Activated CD4-positive, alpha-beta T cell treated with anti-CD3 and anti-CD28 coated beads, Interleukin-2, amount 10 ng/mL, durations not matched to agents 24 days and 14 days (primary cell): ENCODE measurements around the gene GDF2. TPM values are rescaled to one million over a fixed set of nuclear protein-coding genes. Genes with fewer than 3 reads are reported as not detected.

Source experiments
- DNase-seq: peaks from one replicate; pipeline ENCODE4 v3.0.0; 2022
- H3K27ac Mint-ChIP-seq: one replicate; pipeline ENCODE4 v1.8.0; 2022; ENCODE audit warnings: mild to moderate bottlenecking, mixed read lengths
- H3K27me3 Mint-ChIP-seq: one replicate; pipeline ENCODE4 v1.8.0; 2022; ENCODE audit warnings: mixed read lengths
- H3K36me3 Mint-ChIP-seq: one replicate; pipeline ENCODE4 v1.8.0; 2022; ENCODE audit warnings: low read depth, mild to moderate bottlenecking, mixed read lengths
- H3K4me1 Mint-ChIP-seq: one replicate; pipeline ENCODE4 v1.8.0; 2021; ENCODE audit warnings: mixed read lengths
- H3K4me3 Mint-ChIP-seq: one replicate; pipeline ENCODE4 v1.8.0; 2022; ENCODE audit warnings: mild to moderate bottlenecking, moderate library complexity, mixed read lengths
- H3K9me3 Mint-ChIP-seq: one replicate; pipeline ENCODE4 v1.8.0; 2021; ENCODE audit warnings: mixed read lengths
- intact Hi-C: fragments of 100-400 bp; cut with micrococcal nuclease; formaldehyde crosslinking; loops from one replicate; pipeline ENCODE4 v1.15.1; 2023
- total RNA-seq: library from RNA; stranded (reverse); gene quantifications from 2 replicates; pipeline ENCODE4 v1.2.3, GENCODE V29; 2022

The GDF2 gene
- total RNA-seq, 1 donor from 2014 or later = not detected

DNA sequence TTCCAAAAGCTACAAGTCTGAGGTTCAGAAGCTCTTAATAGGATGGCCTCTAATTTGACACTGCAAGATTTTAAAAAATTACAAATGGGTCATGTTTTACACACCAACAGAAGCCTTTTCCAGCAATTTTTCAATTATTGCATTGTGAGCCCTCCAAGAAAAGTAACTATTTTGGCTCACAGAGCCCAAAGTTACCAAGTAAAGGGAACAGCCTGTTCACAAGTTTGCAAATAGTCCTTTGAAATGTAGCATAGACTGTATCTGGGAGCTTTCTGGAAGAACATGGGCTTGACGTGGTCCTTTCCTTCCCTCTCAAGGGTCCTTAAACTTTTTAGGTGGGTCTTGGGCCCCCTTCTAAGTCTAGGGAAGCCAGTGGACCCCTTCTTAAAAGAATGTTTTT is 23.5 kb upstream of the GDF2 start:
- intact Hi-C loops = no loop called here
- Mint-ChIP-seq H3K27me3 (peaks cover 48% of the 10 kb centered on the region), H3K36me3 (peaks cover 3% of the 10 kb centered on the region), H3K27ac (no peak overlapping the region), H3K4me3 (no peak overlapping the region), H3K9me3 (no peaks in the 10 kb centered on the region), H3K4me1 (peaks cover 3% of the 10 kb centered on the region)
- no peak for DNase-seq

DNA sequence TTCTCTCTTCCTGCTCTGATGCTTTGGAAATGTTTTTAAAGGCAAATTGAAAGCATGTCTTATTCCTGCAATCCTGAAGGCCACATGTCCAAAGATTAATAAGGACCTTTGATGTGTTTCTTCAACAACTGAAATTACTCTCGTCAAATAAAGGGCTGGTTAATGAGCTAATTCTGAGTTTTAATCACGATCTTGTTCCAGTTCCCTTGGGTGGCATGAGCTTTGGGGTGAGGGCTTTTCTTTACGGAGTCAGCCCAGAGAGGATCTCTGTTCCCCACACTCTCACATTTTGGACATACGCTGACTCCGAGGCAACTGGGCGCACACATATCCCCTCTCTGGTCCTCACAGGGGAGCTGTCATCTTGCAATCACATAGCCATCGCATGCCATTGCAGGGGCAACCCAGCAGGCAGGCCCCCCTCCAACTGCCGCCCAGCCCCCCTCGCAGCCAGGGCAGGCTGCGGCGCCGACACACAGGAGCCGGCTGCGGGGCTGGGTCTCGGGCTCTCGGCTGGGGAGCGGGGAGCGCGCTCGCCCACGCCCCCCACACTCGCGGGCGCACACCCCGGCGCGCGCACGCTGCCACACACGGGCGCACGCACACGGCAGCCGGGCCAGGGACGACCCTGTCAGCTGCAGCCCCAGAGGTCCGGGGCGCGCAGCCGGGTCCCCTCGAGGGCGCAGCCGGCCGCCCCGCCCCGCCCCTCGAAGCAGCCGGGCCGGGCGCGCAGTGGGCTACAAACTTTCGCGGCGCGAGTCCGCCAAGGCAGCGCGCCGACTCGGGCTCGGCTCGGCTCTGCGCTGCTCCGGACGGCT is 22.4 kb upstream of the GDF2 start, which contains the start of gene GDF10:
Gene GDF10 (plus strand): TSS at position 587 of the 818 bp plus-strand sequence. CDS start 455 bp downstream, outside the sequence.
- DNase-seq = no peak
- intact Hi-C loops = no loop called here
- H3K36me3 Mint-ChIP-seq = peaks cover 3% of the 10 kb centered on the region
- peaks cover 3% of the 10 kb centered on the region for H3K4me1 Mint-ChIP-seq
- H3K27me3 Mint-ChIP-seq = peaks cover 45% of the 10 kb centered on the region
- H3K9me3 Mint-ChIP-seq = no peaks in the 10 kb centered on the region
- no peak within 1 kb of the TSS for H3K27ac Mint-ChIP-seq
- peak within 1 kb of the TSS; percentile 79 for H3K4me3 Mint-ChIP-seq

DNA sequence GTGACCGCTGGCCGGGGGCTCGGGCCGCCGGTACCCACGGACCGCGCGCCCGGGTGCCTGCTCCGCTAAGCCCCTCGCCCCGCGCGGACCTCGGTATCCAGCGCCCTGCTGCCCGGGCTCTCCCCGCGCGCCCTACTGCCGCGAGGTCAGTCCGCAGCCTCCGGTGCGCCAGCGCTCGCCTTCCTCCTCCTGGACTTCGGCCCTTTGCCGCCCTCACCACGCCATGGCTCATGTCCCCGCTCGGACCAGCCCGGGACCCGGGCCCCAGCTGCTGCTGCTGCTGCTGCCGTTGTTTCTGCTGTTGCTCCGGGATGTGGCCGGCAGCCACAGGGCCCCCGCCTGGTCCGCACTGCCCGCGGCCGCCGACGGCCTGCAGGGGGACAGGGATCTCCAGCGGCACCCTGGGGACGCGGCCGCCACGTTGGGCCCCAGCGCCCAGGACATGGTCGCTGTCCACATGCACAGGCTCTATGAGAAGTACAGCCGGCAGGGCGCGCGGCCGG is 21.8 kb upstream of the GDF2 start:
- H3K27ac Mint-ChIP-seq = no peak overlapping the region
- H3K9me3 Mint-ChIP-seq = no peaks in the 10 kb centered on the region
- H3K4me1 Mint-ChIP-seq = peaks cover 3% of the 10 kb centered on the region
- peaks cover 3% of the 10 kb centered on the region for H3K36me3 Mint-ChIP-seq
- no peak for DNase-seq
- peak overlapping the region; percentile 79 for H3K4me3 Mint-ChIP-seq
- intact Hi-C loops = no loop called here
- peaks cover 45% of the 10 kb centered on the region for H3K27me3 Mint-ChIP-seq

DNA sequence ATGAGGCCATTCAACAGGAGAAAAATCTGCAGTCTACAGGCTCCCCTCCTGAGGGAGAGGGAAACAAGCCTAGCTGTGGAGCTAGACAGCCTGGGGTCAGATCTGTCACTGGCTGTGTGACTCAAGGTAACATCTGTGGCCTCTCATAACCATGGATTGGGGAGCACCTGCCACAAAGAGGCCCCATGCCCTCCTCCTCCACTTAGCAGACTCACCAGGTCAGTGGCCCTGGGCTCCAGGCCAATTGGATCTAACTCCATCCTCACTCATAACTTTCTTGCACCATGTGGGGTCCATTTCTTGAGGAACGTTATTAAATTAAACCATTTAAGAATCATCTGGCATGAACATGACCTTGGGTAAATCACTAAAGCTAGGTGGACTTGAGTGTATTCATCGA is 20.4 kb upstream of the GDF2 start:
- Mint-ChIP-seq H3K27ac (no peak overlapping the region), H3K4me3 (no peak overlapping the region), H3K9me3 (no peaks in the 10 kb centered on the region), H3K27me3 (peaks cover 38% of the 10 kb centered on the region), H3K36me3 (peaks cover 3% of the 10 kb centered on the region), H3K4me1 (peaks cover 3% of the 10 kb centered on the region)
- intact Hi-C loops = no loop called here
- DNase-seq = no peak

DNA sequence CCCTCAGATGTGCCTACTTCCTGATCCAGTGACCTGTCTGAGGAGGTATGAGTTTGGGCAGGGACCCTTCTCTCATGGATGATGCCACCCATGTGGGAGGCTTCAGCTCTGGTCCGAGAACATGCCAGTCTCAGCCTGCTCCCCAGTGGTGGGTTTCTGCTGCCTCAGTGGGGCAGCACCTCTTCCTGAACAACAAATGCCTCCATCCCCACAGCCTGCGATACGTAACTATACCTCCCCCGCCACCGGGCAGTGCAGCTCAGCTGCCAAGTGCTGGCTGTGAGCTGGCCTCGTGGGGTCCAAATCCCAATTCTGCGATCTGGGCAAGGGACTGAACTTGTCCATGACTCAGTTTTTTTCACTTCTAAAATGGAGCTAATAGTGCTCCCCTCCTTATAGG is 19.1 kb upstream of the GDF2 start:
- no peak for DNase-seq
- H3K4me3 Mint-ChIP-seq = no peak overlapping the region
- intact Hi-C loops = no loop called here
- H3K4me1 Mint-ChIP-seq = peaks cover 3% of the 10 kb centered on the region
- H3K27me3 Mint-ChIP-seq = peaks cover 31% of the 10 kb centered on the region
- peaks cover 3% of the 10 kb centered on the region for H3K36me3 Mint-ChIP-seq
- no peaks in the 10 kb centered on the region for H3K9me3 Mint-ChIP-seq
- H3K27ac Mint-ChIP-seq = no peak overlapping the region

DNA sequence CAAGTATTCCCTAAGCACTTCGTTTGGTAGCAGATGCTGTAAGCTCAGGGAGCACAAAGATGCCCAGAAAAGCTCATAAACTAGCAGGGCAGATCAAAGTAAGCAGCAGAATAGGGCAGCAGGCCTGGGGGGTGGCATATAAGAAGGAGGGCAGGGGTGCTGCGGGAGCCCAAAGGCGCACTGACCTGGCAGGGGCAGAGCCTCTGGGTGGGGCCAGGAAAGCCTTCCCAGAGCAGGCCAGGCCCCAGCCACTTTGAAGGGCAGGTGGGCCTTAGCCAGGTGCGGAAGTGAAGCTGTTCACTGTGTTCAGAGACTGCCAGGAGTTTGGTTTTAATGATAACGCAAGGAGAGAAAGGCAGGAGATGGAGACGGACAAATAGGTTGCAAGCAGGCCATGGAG is 18.4 kb upstream of the GDF2 start:
- no peak for DNase-seq
- no peaks in the 10 kb centered on the region for H3K9me3 Mint-ChIP-seq

DNA sequence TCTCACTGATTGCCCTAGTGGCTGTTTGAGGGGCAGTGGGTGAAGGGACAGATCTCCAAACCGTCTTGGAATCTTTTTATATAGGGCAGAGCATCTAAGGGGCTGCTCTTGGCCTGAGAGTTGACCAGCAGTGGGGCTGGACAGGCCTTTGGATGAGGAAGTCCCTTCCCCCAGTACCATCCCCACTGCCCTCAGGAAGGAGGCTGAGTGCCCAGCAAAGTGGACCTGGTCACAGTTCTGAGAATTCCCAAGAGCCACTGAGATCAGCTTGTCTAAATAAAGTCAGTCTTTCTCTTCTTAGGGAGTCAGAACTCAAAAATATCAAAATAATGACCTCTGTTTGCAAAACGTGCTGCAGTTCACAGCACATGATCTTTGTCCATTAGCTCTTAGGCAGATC is 16.7 kb upstream of the GDF2 start:
- Mint-ChIP-seq H3K9me3 (no peaks in the 10 kb centered on the region), H3K36me3 (peaks cover 3% of the 10 kb centered on the region), H3K27me3 (peaks cover 20% of the 10 kb centered on the region), H3K27ac (no peak overlapping the region), H3K4me3 (no peak overlapping the region), H3K4me1 (peaks cover 3% of the 10 kb centered on the region)
- intact Hi-C loops = no loop called here
- no peak for DNase-seq

More for the DNA sequence above, 18.4 kb upstream of the GDF2 start:
- Mint-ChIP-seq H3K36me3 (peaks cover 3% of the 10 kb centered on the region), H3K4me3 (no peak overlapping the region), H3K27me3 (peaks cover 27% of the 10 kb centered on the region), H3K4me1 (peaks cover 3% of the 10 kb centered on the region), H3K27ac (no peak overlapping the region)
- intact Hi-C loops = no loop called here

DNA sequence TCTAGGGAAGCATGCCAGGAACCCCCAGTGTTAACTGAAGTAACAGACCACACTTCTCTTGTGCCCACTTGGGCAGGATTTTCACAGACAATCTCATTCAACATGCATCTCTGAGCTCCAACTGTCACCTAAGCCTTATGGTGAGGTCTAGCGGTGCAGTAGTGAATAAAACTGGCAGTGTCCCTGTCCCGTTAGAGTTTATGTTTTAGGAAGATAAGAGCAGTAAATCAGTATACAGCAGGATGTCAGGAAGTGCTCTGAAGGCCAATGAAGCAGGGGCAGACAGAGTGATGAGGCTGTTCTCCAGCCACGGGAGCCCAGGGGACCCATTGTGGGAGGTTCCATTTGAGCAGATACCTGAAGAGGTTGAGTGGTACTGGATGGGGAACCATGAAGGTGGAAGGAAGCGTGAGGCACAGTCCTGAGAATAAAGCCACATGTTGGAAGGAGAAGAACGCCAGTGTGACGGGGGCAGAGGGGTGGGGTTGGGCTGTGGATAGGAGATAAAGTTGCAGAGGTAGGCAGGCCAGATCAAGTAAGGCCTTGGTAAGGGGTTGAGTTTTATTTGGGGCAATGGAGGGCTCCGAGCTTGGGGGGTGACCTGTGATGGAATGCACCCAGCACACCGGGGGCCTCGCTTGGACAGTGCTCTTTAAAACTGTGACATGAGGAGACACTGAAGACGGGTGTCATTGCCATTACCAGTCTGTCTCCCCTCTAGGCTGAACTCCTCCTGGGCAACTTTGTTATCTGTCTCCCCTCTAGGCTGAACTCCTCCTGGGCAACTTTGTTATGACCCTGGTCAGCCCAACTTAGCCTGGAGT is 15.7 kb upstream of the GDF2 start:
- intact Hi-C loops = no loop called here
- H3K9me3 Mint-ChIP-seq = no peaks in the 10 kb centered on the region
- H3K27me3 Mint-ChIP-seq = peaks cover 12% of the 10 kb centered on the region
- no peak overlapping the region for H3K4me3 Mint-ChIP-seq
- H3K36me3 Mint-ChIP-seq = no peaks in the 10 kb centered on the region
- peaks cover 8% of the 10 kb centered on the region for H3K4me1 Mint-ChIP-seq
- H3K27ac Mint-ChIP-seq = no peak overlapping the region
- DNase-seq = no peak

DNA sequence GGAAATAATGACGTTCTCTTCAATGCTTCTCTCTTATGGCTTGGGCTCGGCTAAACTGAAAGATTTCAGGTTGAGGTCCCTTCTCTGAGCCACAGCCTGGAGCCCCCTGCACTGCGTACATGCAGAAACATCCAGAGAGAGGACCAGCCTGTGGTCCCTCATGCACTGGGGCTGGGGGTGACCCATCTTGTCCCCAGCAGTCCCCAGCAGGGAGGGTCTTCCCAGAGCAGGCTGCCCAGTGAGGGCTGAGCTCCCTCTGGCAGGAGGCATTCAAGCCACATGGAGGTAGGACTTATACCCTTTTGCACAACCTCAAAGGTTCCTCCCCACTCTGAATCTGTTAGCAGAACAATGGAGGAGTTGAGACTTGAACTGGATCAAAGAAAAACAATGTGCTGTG is 14.9 kb upstream of the GDF2 start:
- Mint-ChIP-seq H3K36me3 (no peaks in the 10 kb centered on the region), H3K27ac (no peak overlapping the region), H3K9me3 (no peaks in the 10 kb centered on the region), H3K4me1 (peaks cover 13% of the 10 kb centered on the region), H3K4me3 (no peak overlapping the region), H3K27me3 (peaks cover 5% of the 10 kb centered on the region)
- DNase-seq = no peak
- intact Hi-C loops = no loop called here

DNA sequence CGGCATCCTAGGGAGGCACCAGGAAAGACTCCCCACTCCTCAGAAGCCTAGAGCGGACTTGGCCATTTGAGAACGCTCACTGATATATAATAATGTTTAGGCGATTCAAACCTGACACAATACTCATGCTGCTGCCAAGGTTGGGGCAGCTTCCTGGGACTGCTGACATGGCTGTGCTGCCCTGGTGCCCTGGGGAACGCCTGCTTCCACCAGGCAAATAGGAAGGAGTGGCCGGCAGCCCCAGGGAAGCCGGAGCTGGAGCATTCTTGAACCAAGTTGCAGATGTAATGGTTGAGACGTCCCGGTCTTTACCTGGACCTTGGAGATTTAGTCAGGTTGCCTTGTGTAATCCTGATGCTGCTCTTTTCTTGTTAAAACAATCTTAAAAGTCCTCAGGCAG is 13.5 kb upstream of the GDF2 start:
- Mint-ChIP-seq H3K4me1 (peaks cover 13% of the 10 kb centered on the region), H3K9me3 (no peaks in the 10 kb centered on the region), H3K4me3 (no peak overlapping the region), H3K36me3 (no peaks in the 10 kb centered on the region), H3K27ac (no peak overlapping the region), H3K27me3 (peaks cover 2% of the 10 kb centered on the region)
- DNase-seq = no peak
- intact Hi-C loops = no loop called here

DNA sequence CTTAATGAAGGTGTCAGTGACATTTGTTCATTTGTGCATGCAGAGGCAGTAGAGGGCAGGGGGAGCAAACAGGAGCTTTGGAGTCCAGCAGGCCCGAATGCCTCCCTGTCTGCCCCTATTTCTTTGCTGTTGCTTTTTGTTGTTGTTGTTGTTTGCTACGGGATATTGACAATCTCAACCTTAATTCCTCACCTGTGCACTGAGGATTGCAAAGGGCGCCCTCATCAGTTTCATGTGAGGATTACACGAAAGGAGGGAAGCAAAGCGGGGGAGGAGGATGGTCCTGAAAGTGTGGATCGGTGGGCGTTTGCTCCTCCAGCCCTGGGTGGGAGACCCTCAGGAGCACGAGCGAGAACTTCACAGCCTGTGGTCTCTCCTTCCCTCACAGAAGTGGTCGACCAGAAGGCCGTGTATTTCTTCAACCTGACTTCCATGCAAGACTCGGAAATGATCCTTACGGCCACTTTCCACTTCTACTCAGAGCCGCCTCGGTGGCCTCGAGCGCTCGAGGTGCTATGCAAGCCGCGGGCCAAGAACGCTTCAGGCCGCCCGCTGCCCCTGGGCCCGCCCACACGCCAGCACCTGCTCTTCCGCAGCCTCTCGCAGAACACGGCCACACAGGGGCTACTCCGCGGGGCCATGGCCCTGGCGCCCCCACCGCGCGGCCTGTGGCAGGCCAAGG is 12.7 kb upstream of the GDF2 start:
- H3K36me3 Mint-ChIP-seq = no peaks in the 10 kb centered on the region
- peaks cover 2% of the 10 kb centered on the region for H3K27me3 Mint-ChIP-seq
- DNase-seq = peak; percentile 68
- no peak overlapping the region for H3K4me3 Mint-ChIP-seq
- intact Hi-C loops = loop anchor here (5.0 kb wide), 1 partner anchor 127 kb away; no protein-coding TSS in a partner anchor
- H3K9me3 Mint-ChIP-seq = no peaks in the 10 kb centered on the region
- no peak overlapping the region for H3K27ac Mint-ChIP-seq
- H3K4me1 Mint-ChIP-seq = peaks cover 13% of the 10 kb centered on the region

DNA sequence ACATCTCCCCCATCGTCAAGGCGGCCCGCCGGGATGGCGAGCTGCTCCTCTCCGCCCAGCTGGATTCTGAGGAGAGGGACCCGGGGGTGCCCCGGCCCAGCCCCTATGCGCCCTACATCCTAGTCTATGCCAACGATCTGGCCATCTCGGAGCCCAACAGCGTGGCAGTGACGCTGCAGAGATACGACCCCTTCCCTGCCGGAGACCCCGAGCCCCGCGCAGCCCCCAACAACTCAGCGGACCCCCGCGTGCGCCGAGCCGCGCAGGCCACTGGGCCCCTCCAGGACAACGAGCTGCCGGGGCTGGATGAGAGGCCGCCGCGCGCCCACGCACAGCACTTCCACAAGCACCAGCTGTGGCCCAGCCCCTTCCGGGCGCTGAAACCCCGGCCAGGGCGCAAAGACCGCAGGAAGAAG is 12.2 kb upstream of the GDF2 start:
- Mint-ChIP-seq H3K36me3 (no peaks in the 10 kb centered on the region), H3K4me3 (no peak overlapping the region), H3K27me3 (peaks cover 2% of the 10 kb centered on the region), H3K9me3 (no peaks in the 10 kb centered on the region), H3K27ac (no peak overlapping the region), H3K4me1 (peaks cover 13% of the 10 kb centered on the region)
- intact Hi-C loops = loop anchor here (5.0 kb wide), 1 partner anchor 128 kb away; no protein-coding TSS in a partner anchor
- no peak for DNase-seq

DNA sequence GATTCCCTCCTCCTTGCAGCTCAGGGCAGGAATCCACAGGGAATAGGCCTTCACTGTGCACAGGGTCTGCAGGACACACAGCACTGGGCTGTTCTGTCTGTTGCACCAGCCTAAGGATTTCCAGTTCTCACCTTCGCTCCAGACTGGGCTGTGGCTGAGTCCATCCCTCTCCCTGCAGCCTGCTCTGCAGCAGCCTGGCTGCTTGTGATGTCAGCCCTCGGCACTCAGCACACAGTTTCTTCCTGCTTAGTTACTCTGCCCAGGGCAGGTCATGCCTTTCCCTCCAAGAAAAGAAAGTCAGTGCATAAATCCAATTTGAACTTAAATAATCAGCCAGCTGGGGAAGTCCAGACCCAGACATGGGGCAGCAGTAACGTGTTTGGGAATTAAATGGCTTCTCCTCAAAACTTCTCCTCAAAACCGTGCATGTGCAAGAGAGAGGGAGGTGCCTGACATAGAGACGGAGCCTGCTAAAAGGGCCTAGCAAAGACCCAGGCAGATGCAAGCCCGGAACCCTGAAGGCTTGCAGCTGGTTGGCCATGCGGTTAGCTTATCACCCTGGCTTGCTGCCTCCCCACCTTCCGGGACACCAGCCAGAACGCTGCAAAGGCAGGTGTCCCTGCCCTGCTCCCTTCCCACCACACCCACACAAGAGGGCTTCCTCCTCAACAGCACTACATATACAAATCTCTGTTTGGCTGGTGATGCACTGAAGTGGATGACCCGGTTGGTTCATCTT is 10.9 kb upstream of the GDF2 start:
- Mint-ChIP-seq H3K4me3 (peak overlapping the region; percentile 39), H3K4me1 (peaks cover 13% of the 10 kb centered on the region), H3K27me3 (peaks cover 2% of the 10 kb centered on the region), H3K36me3 (no peaks in the 10 kb centered on the region), H3K27ac (no peak overlapping the region), H3K9me3 (no peaks in the 10 kb centered on the region)
- intact Hi-C loops = loop anchor here (5.0 kb wide), 1 partner anchor 129 kb away; no protein-coding TSS in a partner anchor
- peak; percentile 81 for DNase-seq
